Left lobe of liver (tissue), 2 donors: Measurements from ENCODE around the gene ILK. TPM values are rescaled to one million over a fixed set of nuclear protein-coding genes. Genes with fewer than 3 reads are reported as not detected.
A peak's percentile ranks its signal among the peaks of the same experiment; 100 is the strongest.

Source experiments
- ATAC-seq: fragments of 200-7000 bp; cut with Tn5 transposase; one replicate; pipeline ENCODE4 v1.9.1; 2020; ENCODE audit warnings: mild to moderate bottlenecking, moderate library complexity
- DNase-seq: peaks from one replicate; pipeline ENCODE4 v3.0.0-alpha.2; 2020; ENCODE audit warnings: low spot score
- total RNA-seq: library from RNA; stranded (reverse); gene quantifications from one replicate; pipeline ENCODE4 v1.2.1, GENCODE V29; 2021
- donor health status: DM: no; HTN: no; CAD: no; lungs with moderate emphysema.
- donor health status: DM: no; HTN: yes; CAD: no.

ILK gene
- total RNA-seq, 1 donor from 2014 or later = 41.1 TPM

DNA sequence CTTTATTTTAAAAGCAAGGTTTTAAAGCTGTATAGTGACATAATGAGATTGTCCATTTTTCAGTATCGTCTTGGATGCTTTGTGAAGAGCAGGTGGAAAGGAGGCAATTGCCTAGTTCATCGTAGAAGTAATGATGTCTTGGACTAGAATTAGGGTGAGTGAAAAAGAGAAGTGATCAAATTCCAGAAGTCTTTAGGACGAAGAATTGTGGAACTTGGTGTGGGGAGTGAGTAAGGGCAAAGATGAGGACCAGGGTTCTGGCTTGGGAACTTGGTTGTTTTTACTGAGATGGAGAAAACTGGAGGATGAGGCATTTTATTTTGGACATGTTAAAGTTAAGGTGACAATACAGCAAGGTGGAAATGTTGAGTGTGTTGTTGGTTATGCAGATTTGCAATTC is 1.2 kb downstream of the ILK start:
- DNase-seq (no peak), ATAC-seq (no peak)

- peak; percentile 78 for DNase-seq
- ATAC-seq = peak; percentile 50
Observed at GRCh38 chr11:6606471-6607189, 3.1 kb downstream of the ILK start.

- ATAC-seq (no peak), DNase-seq (no peak)
Observed at GRCh38 chr11:6607190-6607795, 3.7 kb downstream of the ILK start.

DNA sequence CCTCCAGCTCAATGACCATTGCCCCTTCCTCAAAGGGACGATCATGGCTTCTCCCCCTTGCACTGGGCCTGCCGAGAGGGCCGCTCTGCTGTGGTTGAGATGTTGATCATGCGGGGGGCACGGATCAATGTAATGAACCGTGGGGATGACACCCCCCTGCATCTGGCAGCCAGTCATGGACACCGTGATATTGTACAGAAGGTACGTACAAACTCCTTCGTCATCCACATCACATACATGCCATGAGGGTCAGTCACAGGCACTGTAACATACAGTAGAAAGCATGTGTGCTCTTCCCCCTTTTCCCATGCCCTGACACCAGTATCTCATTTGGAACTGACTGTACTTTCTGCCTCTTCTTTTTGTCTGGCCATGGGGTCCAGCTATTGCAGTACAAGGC is 4.4 kb downstream of the ILK start:
- DNase-seq (no peak), ATAC-seq (no peak)

DNA sequence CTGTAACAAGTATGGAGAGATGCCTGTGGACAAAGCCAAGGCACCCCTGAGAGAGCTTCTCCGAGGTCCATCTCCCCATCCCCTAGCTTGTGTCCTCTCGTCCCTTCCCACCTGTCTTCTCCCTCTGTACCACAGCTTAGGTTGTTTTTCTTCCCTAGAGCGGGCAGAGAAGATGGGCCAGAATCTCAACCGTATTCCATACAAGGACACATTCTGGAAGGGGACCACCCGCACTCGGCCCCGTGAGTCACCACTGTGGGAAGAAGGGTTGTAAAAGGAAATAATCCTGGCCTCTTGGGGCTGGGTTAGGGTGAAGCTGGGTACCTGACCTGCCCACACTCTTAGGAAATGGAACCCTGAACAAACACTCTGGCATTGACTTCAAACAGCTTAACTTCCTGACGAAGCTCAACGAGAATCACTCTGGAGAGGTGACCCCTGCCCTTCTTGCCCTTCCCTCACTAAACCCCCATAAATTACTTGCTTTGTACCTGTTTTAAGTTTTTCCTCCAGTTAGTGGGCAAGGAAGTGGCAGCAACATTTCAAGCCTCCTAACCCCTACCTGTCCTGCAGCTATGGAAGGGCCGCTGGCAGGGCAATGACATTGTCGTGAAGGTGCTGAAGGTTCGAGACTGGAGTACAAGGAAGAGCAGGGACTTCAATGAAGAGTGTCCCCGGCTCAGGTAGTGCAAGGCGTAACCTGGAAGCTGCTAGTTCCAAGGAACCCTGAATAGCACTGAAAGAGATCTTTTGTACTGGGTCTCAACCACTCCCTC is 5.3 kb downstream of the ILK start:
- DNase-seq (no peak), ATAC-seq (no peak)

GRCh38 chr11:6609502-6610015 is 6.0 kb downstream of the ILK start:
- DNase-seq = no peak
- no peak for ATAC-seq

DNA sequence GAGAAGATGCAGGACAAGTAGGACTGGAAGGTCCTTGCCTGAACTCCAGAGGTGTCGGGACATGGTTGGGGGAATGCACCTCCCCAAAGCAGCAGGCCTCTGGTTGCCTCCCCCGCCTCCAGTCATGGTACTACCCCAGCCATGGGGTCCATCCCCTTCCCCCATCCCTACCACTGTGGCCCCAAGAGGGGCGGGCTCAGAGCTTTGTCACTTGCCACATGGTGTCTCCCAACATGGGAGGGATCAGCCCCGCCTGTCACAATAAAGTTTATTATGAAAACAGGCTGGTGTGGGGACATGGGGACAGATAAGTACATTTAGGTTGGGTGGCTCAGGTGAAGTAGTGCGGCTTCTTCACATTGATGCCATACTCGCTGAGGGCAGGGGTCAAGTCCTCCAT is 7.0 kb downstream of the ILK start:
- DNase-seq = no peak

GRCh38 chr11:6611092-6611962 is 7.8 kb downstream of the ILK start:
- ATAC-seq = peak; percentile 0

More for the DNA sequence above, 7.0 kb downstream of the ILK start:
- no peak for ATAC-seq

GRCh38 chr11:6611963-6612212 is 8.3 kb downstream of the ILK start:
- ATAC-seq (no peak), DNase-seq (no peak)

More at GRCh38 chr11:6611092-6611962, 7.8 kb downstream of the ILK start:
- no peak for DNase-seq

DNA sequence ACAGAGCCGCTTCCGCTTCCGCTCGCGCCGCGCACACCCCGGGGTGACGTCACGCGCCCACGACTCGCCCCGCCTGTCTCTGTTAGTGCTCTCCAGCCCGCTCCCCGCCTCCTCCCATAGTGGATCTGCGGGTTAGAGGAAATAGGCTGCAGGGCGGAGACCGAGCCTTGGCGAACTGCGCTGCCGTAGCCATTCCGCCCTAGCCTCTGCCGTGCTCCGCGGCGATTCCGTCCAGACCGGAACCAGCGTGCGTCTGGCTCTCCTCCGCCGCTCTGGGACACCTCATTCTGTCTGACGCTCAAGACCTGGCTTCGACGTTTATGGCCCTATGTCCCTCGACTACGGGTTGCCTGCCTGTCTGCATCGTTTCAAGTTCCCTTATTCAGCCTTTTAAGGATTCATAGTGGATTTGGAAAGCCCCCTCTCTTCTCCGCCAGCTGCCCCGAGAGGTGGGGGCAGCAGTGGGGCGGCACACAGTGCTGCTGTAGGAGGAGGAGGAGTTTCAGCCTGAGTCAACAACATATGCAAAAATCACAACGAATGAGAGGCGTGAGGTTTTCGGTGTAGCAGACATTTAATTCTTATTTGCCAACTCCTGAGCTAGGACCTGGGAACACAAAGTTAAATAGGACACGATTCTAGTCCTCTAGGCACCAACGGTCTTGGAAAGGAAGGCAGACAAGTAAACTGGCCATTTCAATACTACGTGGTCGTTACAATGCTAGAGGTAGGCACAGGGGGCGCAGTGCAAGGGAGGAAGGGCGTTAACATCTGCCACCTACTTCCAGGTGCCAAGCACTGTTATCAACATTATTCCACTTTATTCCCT is 8.9 kb downstream of the ILK start, which contains the start of gene TAF10:
TAF10 (minus strand) TSS at position 4 of the 829 bp plus-strand sequence. CDS start 27 bp downstream, outside the sequence.
- ATAC-seq = peak; percentile 94
- DNase-seq = peak; percentile 97

DNA sequence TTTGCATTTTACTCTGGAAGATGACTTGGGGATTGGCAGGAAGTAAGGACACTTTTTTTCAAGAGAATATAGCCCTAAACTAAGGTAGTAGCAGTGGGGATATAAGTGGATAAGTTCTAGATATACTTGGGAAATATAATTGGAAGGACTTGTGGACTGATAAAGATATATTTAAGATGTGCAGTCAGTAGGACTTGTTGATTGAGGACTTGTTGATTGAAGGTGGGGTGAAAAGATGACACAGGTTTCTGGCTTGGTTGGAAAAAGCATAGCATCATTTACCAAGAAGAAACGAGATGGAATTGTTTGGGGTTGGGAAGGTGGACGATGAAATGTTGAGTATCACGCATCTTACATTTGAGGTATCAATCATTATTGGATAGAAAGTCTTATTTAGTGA is 9.9 kb downstream of the ILK start:
- DNase-seq (no peak), ATAC-seq (no peak)

- DNase-seq (no peak), ATAC-seq (no peak)
Observed at GRCh38 chr11:6614446-6614845, 10.9 kb downstream of the ILK start.

- DNase-seq (no peak), ATAC-seq (no peak)
Observed at GRCh38 chr11:6615046-6615445, 11.5 kb downstream of the ILK start.

- no peak for DNase-seq
- ATAC-seq = no peak
Observed at GRCh38 chr11:6615882-6616585, 12.5 kb downstream of the ILK start.

DNA sequence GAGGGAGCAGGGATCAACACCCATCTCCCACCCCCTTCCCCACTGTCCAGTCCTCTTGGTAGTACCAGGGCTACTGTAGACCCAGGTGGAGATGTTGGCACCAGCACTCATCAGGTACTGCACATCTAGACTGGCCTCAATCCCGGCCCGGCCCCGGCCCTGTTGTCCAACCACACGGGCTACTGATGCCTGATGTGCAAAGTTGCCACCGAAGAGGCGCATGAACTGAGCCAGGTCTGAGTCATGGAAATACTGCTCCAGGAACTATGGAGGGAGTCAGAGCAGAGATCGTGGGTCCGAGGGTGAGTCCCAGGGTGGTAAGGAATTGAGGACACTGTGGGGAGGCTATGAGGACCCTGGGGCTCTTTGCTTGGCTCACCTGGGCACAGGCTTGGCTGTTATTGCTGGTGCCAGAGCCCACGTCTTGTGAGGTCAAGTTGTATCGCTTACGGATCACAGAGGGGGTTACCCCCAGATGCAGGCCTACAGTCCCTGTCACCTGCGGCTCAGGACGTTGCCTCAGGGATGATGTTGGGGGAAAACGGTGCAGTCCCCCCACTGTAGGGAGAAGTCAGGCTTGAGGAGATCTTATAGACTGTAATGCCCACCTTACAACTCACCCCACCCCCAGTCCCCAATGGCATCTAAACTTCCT is 13.1 kb downstream of the ILK start:
- ATAC-seq = no peak
- DNase-seq = no peak

GRCh38 chr11:6617315-6617781 is 13.8 kb downstream of the ILK start:
- DNase-seq (no peak), ATAC-seq (no peak)

GRCh38 chr11:6618117-6619003 is 14.8 kb downstream of the ILK start:
- DNase-seq (no peak), ATAC-seq (peak; percentile 15)
